Nucleus accumbens (tissue), 56 donors: ENCODE data around the gene MANSC4.
"Not testable (repeated sequence)": the region's sequence is repeated elsewhere in the genome, so short reads cannot be mapped to it uniquely, and the experiment has no call there.

Experiments
- DNase-seq, 56 donors: peaks; one replicate each; lab custom pipeline; 2025; lab: John Stamatoyannopoulos, UW

The MANSC4 gene

GRCh38 chr12:27766587-27766986 is 13.4 kb downstream of the MANSC4 start:
- no peak for DNase-seq

DNA sequence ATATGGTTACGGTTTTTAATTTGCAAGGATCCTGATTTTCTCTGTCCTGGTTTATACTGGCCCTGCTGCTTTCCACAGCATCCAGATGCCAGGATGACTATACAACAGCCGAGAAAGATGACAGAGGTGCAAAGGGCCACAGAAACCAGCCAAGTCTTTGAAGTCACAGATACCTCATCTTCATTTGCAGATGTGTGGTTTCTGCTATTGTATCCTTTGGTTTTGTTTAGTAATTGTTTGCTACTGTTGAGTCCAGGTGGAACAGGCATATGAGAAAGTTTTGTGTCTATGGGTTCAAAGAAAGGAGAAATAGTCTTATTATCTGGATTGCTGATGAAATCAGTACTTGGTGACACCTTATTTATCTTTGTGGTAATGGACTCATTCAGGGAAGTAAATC is 17.3 kb downstream of the MANSC4 start:
- DNase-seq: no peak

- DNase-seq: no peak
Observed at GRCh38 chr12:27756670-27757195, 23.3 kb downstream of the MANSC4 start.

DNA sequence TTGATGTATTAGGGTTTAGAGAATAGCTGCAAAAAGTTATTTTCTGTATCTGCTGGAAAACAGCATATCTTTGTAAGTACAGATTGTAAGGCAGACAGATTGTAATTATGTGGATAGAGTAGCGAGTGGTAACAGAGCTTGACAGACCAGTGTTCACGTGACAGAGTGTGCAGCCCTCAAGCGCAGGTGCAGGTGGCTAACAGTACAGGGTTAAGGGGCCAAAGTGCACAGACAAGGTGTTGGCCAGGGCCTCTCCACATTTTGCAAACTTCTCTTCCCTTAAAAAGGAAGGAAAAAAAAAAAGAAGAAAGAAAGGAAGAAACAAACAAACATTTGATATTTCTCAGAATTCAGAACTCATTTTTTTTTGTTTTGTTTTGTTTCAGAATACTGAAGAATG is 25.2 kb downstream of the MANSC4 start:
- no peak for DNase-seq

DNA sequence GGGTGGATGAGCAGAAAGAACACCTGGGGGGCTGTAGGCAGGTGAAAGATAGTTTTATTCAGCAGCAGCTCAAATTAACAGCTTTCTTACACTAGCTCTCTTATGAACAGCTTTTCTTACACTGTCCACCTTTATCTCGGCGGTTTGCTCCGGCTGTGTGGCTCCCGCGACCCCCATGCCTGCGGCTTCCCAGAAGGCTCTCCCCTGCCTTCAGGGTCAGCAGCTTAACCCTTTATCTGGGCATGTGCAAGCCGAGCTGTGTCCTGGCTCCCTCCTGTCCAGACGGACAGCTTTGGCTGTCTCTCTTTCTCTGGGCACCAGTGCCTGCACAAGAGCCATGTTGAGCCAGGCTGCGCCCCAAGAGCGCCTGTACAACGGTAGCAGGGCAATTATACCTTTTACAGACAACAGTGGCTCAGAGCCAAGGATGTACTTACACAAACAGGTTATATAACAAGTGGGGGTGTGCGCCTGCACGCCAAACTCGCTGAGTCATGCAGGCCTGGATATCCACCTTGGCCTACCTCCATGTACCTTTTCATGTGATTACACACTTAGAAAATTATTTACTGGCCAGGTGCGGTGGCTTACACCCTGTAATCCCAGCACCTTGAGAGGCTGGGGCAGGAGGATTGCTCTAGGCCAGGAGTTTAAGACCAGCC is 28.5 kb downstream of the MANSC4 start:
- DNase-seq: peak in 16 of 56 donors; percentile 2 to 49 (median 13)

DNA sequence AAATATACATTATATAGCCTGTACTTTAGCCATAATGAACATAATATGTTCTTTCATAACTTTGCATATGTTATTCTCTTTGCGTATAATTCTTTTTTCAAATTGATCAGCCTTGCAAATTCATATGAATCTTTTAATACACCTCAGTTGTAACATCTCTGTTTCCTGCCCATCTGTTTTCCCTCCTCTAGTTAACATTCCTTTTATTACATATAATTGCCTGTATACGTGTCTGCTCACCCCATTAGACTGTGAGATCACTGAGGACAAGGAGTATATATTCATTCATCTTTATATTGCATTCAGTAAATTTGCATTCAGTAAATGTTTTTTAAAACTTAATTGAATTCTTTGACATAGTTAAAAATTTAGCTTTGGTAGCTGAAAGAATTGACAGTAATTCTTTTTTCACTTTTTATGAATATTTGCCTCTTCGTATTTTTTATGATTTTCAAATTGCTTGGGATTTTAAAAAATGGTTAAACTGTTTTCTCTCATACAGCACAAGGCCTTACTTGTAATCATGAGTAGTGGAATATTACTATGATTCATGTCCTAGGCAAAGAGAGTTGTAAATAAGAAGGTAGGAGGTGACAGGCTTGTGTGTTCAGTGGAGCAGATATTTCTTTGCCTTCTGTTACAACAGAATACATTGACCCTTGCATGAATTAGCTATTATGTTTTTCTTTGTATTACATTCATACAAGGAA is 32.8 kb downstream of the MANSC4 start:
- no peak for DNase-seq

DNA sequence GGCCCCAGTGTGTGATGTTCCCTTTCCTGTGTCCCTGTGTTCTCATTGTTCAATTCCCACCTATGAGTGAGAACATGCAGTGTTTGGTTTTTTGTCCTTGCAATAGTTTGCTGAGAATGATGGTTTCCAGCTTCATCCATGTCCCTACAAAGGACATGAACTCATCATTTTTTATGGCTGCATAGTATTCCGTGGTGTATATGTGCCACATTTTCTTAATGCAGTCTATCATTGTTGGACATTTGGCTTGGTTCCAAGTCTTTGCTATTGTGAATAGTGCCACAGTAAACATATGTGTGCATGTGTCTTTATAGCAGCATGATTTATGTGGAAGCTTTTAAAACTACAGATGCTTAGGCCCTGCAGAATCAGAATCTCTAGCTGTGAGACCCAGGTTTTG is 34.3 kb downstream of the MANSC4 start:
- not testable (repeated sequence) for DNase-seq

DNA sequence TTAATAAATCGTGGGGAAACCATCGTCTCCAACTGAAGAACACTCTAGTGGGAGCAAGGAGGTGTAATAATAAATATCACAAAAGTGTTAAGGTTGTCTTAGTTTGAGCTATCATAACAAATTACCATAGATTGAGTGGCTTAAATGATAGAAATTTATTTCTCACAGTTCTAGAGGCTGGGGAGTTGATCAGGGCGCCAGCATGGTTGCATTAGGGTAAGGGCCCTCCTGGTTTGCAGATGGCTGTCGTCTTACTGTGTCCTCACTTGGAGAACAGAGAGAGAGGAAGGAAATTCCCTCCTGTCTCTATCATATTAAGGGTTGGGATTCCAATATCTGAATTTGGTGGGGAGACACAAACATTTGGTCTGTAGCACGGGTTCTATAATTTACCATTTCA is 36.4 kb downstream of the MANSC4 start:
- DNase-seq: no peak

- not testable (repeated sequence) for DNase-seq
Observed at GRCh38 chr12:27734321-27734720, 45.7 kb downstream of the MANSC4 start.

DNA sequence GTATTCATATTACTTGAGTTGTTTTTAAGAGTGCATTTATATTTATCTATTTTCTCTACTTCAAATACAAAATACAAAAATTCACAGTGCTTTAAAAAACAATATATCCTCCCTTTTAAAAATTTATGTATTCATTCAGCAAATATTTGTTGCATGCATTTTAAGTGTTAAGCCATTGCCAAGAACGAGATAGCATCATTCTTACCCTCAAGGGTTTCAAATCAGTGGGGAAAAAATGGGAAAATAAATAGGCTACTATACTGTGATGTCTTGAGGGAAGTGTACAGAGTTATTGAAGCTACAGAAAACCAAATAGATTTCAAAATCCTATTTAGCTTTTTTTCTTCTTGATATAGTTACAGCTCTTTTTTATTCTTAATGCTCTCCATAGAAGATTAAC is 46.2 kb downstream of the MANSC4 start:
- no peak for DNase-seq

GRCh38 chr12:27733052-27733656 is 46.9 kb downstream of the MANSC4 start:
- DNase-seq: peak in 6 of 56 donors; percentile 0 to 8 (median 3)

GRCh38 chr12:27732281-27732680 is 47.8 kb downstream of the MANSC4 start:
- no peak for DNase-seq

GRCh38 chr12:27730097-27730588 is 49.9 kb downstream of the MANSC4 start:
- DNase-seq: no peak

DNA sequence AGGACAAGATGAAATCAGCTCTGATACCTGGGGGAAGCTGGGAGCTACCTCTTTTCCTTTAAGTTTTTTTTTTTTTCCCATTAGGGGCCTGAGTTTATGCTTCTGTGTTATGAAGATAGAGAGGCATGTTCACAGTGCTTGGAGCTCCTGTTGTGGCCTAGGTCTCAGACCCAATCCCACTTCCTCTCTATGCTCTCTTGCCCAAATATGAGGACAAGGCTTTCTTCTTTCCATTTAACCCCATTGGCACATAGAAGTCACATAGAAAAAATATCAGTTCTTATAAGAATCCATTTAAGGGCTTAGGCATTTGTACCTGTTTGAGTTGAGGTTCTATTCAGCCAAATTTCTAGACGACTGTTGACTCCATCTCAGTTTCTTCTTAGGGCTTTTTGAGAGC is 56.8 kb downstream of the MANSC4 start:
- no peak for DNase-seq
